ENCODE results near the gene GXYLT2.

The GXYLT2 gene

DNA sequence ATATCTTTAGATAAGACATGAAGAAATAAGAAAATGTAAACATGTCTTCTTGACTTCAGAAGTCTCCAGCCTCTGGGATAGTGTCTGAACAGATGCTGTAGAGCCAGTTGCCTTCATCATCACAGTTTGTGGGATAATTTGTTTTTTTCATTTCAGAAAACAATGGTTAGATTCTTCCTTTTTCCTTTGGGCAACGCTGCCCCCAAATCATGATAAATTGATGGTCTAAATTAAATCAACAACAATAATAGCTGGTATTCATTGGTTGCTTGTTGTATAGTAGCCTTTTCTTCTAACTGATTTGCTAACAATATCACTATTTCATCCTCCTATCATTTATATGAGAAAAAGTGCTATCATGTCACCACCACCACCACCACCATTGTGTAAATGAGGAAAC is 27.0 kb upstream of the GXYLT2 start:
- Histone ChIP-seq H3K36me3 (ENCODE audit: control insufficient read depth in 1 of 2, insufficient read depth in 2 of 2, low read length in 2 of 2) (no peaks in the 10 kb centered on the region), H3K9ac (ENCODE audit: low read depth in 1 of 2, low read length in 2 of 2) (no peak overlapping the region), H3K4me1 (ENCODE audit: control insufficient read depth in 1 of 2, insufficient read depth in 2 of 2, low read length in 2 of 2) (no peaks in the 10 kb centered on the region), H3K9me3 (ENCODE audit: control insufficient read depth in 1 of 2, low read length in 2 of 2) (no peaks in the 10 kb centered on the region), H3K4me3 (ENCODE audit: low read depth in 1 of 2, low read length in 2 of 2) (no peak overlapping the region), H3K27me3 (ENCODE audit: control insufficient read depth in 1 of 2, insufficient read depth in 2 of 2, low read length in 2 of 2) (no peaks in the 10 kb centered on the region), H3K27ac (ENCODE audit: low read depth, low read length) (no peak overlapping the region)

DNA sequence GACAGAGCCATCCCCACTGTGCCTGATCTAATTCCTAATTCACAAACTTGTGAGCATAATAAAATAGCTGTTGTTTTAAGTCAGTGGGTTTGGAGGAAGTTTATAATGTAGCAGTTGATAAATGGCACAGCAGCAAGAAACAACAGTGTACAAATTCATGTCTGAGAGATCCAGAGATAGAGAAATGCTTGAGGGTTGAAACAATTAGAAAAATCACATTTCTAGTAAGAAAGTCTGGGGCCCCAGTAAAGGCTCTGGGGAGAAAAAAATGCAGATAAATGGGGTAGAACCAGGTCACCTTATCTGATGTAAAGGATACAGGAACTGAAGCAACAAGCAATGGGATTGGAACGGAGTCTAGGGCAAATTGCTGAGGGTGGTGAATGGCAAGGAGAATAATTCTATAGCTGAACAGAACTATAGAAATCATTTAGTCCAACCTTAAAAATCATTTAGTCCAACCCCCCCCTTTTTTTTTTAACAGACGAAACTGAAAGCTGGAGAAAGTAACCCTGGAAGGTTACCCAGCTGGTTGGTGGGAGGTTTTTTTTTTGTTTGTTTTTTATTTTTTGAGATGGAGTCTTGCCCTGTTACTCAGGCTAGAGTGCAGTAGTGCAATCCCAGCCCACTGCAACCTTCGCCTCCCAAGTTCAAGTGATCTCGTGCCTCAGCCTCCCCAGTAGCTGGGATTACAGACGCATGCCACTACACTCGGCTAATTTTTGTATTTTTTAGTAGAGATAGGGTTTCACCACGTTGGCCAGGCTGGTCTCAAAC is 25.3 kb upstream of the GXYLT2 start:
- Histone ChIP-seq H3K27ac (ENCODE audit: low read depth, low read length) (no peak overlapping the region), H3K36me3 (ENCODE audit: control insufficient read depth in 1 of 2, insufficient read depth in 2 of 2, low read length in 2 of 2) (no peaks in the 10 kb centered on the region), H3K4me1 (ENCODE audit: control insufficient read depth in 1 of 2, insufficient read depth in 2 of 2, low read length in 2 of 2) (no peaks in the 10 kb centered on the region), H3K9ac (ENCODE audit: low read depth in 1 of 2, low read length in 2 of 2) (no peak overlapping the region), H3K9me3 (ENCODE audit: control insufficient read depth in 1 of 2, low read length in 2 of 2) (no peaks in the 10 kb centered on the region), H3K27me3 (ENCODE audit: control insufficient read depth in 1 of 2, insufficient read depth in 2 of 2, low read length in 2 of 2) (no peaks in the 10 kb centered on the region), H3K4me3 (ENCODE audit: low read depth in 1 of 2, low read length in 2 of 2) (no peak overlapping the region)

DNA sequence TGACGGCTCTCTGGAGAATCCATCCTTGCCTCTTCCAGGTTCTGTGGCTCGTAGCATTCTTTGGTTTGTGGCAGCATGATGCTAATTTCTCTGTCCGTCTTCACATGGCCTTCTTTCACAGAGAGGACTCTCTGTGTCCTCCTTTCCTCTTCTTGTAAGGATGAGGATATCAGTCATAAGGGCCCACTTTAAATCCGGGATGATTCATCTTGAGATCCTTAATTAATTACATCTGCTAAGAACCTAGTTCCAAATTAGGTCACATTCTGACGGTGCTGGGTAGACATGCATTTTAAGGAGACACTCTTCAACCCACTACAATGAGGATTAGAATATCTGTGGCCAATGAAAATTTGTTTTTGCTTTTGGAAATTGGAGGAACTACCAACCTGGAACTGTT is 15.7 kb upstream of the GXYLT2 start:
- Histone ChIP-seq H3K27me3 (ENCODE audit: control insufficient read depth in 1 of 2, insufficient read depth in 2 of 2, low read length in 2 of 2) (peaks cover 0 to 3% of the 10 kb centered on the region in 2 donors), H3K36me3 (ENCODE audit: control insufficient read depth in 1 of 2, insufficient read depth in 2 of 2, low read length in 2 of 2) (no peaks in the 10 kb centered on the region), H3K4me1 (ENCODE audit: control insufficient read depth in 1 of 2, insufficient read depth in 2 of 2, low read length in 2 of 2) (no peaks in the 10 kb centered on the region), H3K9ac (ENCODE audit: low read depth in 1 of 2, low read length in 2 of 2) (no peak overlapping the region), H3K27ac (ENCODE audit: low read depth, low read length) (no peak overlapping the region), H3K9me3 (ENCODE audit: control insufficient read depth in 1 of 2, low read length in 2 of 2) (no peaks in the 10 kb centered on the region), H3K4me3 (ENCODE audit: low read depth in 1 of 2, low read length in 2 of 2) (no peak overlapping the region)

DNA sequence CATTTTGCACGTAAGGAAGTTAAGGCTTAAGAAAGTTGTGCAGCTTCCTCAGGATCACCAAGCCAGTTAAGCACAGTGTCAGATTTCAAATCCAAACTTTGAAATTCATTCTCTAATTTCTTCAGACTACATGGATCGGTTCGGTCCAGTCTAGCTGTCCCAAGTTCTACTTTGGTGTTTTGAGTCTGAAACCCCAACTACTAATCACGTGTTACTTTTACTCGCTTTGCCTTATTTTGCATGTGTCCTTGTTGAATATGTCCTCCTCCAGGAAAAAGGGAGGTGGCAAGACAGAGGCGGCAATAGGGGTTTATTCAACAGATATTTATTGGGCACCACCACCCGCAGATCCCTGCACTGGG is 522 bp upstream of the GXYLT2 start:
- no peak overlapping the region for H3K27ac ChIP-seq (ENCODE audit: low read depth, low read length)
- peak overlapping the region; percentile 50 to 53 for H3K4me3 ChIP-seq (ENCODE audit: low read depth in 1 of 2, low read length in 2 of 2)
- H3K36me3 ChIP-seq (ENCODE audit: control insufficient read depth in 1 of 2, insufficient read depth in 2 of 2, low read length in 2 of 2): no peaks in the 10 kb centered on the region
- no peak overlapping the region for H3K9ac ChIP-seq (ENCODE audit: low read depth in 1 of 2, low read length in 2 of 2)
- peaks cover 38 to 44% of the 10 kb centered on the region in 2 donors for H3K27me3 ChIP-seq (ENCODE audit: control insufficient read depth in 1 of 2, insufficient read depth in 2 of 2, low read length in 2 of 2)
- peaks cover 0 to 11% of the 10 kb centered on the region in 2 donors for H3K4me1 ChIP-seq (ENCODE audit: control insufficient read depth in 1 of 2, insufficient read depth in 2 of 2, low read length in 2 of 2)
- peaks cover 4 to 5% of the 10 kb centered on the region in 2 donors for H3K9me3 ChIP-seq (ENCODE audit: control insufficient read depth in 1 of 2, low read length in 2 of 2)

DNA sequence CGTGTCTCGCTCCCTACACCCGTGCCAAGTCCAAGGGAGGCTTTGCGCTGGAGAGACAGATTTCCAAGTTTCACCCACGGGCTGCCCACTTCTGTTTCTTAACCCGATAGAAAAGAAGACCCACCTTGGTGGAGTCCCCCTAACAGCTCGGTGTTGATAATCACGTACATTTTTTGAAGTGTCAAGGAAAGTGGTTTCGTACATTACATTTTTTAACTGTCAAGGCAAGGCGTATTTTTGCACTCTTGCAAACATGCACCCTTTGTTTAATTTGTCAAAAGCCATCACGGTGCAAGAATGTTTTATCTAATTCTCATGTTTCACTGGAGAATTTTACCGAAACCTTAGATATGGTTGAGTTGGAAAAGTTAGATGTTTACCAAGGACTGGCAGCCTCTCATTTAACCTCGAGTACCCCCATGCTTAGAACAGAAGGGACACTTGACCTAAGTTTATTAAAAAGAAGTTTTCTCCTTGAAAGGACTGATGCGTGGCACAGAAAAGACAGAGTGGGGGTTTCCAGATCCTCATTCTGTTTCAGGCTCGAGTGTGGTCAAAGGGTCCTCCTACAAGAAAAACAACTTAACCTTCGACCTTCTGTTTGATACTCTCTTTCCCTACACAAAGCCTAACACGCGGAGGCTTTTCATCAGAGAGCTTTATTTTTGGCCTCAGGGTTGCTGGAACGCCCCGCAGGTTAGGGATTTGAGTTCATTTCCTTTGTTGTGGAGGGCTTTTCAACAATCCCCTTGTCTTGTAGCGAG is 882 bp downstream of the GXYLT2 start:
- Histone ChIP-seq H3K36me3 (ENCODE audit: control insufficient read depth in 1 of 2, insufficient read depth in 2 of 2, low read length in 2 of 2) (no peaks in the 10 kb centered on the region), H3K27me3 (ENCODE audit: control insufficient read depth in 1 of 2, insufficient read depth in 2 of 2, low read length in 2 of 2) (peaks cover 38 to 44% of the 10 kb centered on the region in 2 donors), H3K9me3 (ENCODE audit: control insufficient read depth in 1 of 2, low read length in 2 of 2) (no peaks in the 10 kb centered on the region), H3K9ac (ENCODE audit: low read depth in 1 of 2, low read length in 2 of 2) (no peak overlapping the region), H3K4me3 (ENCODE audit: low read depth in 1 of 2, low read length in 2 of 2) (peak overlapping the region; percentile 25 to 54), H3K4me1 (ENCODE audit: control insufficient read depth in 1 of 2, insufficient read depth in 2 of 2, low read length in 2 of 2) (peaks cover 0 to 11% of the 10 kb centered on the region in 2 donors), H3K27ac (ENCODE audit: low read depth, low read length) (no peak overlapping the region)

DNA sequence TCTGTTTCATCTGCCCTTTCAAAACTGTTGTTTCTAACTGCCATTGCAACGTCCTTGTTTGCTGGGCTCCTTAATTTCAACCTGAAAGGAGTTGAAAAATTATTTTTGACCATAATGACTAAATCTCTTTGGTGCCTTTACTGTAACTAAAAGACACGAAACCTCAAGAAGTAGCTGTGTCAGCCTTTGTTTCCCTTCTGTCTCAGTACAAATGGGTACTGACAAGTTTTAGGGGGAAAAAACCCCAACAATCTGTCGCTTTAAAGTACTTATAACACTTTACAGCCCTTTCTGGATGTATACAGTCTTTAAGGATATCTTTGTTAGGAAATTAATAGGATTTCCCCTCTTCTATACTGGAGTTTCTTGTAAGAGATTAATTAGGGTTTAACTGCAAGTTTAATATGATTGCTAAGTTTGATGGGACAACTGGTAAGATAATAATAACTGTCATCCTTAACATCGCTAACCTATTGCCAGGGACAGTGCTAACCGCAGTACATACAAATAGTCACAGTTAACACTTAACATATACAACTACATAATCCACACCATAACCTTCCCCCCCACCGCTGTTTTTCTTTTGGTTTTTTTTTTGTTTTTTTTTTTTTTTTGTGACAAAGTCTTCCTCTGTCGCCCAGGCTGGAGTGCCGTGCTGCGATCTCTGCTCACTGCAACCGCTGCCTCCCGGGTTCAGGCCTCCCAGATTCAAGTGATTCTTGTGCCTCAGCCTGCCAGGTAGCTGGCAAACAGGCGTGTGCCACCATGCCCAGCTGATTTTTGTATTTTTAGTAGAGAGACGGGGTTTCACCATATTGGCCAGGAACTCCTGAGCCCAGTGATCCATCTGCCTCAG is 1.7 kb downstream of the GXYLT2 start:
- Histone ChIP-seq H3K9me3 (ENCODE audit: control insufficient read depth in 1 of 2, low read length in 2 of 2) (no peaks in the 10 kb centered on the region), H3K4me3 (ENCODE audit: low read depth in 1 of 2, low read length in 2 of 2) (peak overlapping the region in 1 of 2 donors; percentile 3), H3K4me1 (ENCODE audit: control insufficient read depth in 1 of 2, insufficient read depth in 2 of 2, low read length in 2 of 2) (peaks cover 0 to 11% of the 10 kb centered on the region in 2 donors), H3K27me3 (ENCODE audit: control insufficient read depth in 1 of 2, insufficient read depth in 2 of 2, low read length in 2 of 2) (peaks cover 38 to 42% of the 10 kb centered on the region in 2 donors), H3K36me3 (ENCODE audit: control insufficient read depth in 1 of 2, insufficient read depth in 2 of 2, low read length in 2 of 2) (no peaks in the 10 kb centered on the region), H3K27ac (ENCODE audit: low read depth, low read length) (no peak overlapping the region), H3K9ac (ENCODE audit: low read depth in 1 of 2, low read length in 2 of 2) (no peak overlapping the region)

DNA sequence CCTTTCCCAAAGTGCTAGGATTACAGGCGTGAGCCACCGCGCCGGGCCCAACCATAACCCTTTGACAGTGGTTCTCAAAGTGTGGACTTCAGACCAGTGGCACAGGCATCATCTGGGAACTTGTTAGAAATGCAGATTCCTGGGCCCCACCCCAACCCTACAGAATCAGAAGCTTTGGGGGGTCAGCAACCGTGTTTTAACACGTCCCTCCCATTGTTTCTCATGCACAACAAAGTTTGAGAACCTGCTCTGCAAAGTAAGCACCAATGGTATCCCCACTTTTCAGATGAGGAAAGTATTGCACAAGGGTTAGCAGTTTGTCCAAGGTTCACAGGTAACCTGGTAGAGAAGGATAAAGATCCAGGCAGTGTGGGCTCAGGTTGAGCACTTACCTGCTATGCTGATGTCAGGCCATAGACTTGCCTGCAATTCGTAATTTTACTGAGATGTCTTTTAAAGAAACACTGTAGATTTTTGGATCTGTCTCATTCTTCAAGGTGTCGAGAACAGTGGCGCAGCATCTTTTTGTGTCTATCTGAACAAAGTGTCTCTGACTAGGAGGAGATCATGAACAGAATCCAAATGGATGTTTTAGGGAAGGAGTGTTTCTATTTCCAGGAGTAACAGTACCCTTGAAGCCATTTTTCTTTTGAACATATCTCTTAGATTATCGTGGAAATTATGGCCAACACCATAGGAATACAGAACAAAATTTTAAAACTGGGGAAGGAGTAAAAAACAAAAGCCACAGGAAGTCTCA is 2.5 kb downstream of the GXYLT2 start:
- H3K27me3 ChIP-seq (ENCODE audit: control insufficient read depth in 1 of 2, insufficient read depth in 2 of 2, low read length in 2 of 2): peaks cover 38 to 39% of the 10 kb centered on the region in 2 donors
- H3K9ac ChIP-seq (ENCODE audit: low read depth in 1 of 2, low read length in 2 of 2): no peak overlapping the region
- H3K36me3 ChIP-seq (ENCODE audit: control insufficient read depth in 1 of 2, insufficient read depth in 2 of 2, low read length in 2 of 2): no peaks in the 10 kb centered on the region
- H3K4me1 ChIP-seq (ENCODE audit: control insufficient read depth in 1 of 2, insufficient read depth in 2 of 2, low read length in 2 of 2): peaks cover 0 to 11% of the 10 kb centered on the region in 2 donors
- H3K27ac ChIP-seq (ENCODE audit: low read depth, low read length): no peak overlapping the region
- no peaks in the 10 kb centered on the region for H3K9me3 ChIP-seq (ENCODE audit: control insufficient read depth in 1 of 2, low read length in 2 of 2)
- no peak overlapping the region for H3K4me3 ChIP-seq (ENCODE audit: low read depth in 1 of 2, low read length in 2 of 2)

DNA sequence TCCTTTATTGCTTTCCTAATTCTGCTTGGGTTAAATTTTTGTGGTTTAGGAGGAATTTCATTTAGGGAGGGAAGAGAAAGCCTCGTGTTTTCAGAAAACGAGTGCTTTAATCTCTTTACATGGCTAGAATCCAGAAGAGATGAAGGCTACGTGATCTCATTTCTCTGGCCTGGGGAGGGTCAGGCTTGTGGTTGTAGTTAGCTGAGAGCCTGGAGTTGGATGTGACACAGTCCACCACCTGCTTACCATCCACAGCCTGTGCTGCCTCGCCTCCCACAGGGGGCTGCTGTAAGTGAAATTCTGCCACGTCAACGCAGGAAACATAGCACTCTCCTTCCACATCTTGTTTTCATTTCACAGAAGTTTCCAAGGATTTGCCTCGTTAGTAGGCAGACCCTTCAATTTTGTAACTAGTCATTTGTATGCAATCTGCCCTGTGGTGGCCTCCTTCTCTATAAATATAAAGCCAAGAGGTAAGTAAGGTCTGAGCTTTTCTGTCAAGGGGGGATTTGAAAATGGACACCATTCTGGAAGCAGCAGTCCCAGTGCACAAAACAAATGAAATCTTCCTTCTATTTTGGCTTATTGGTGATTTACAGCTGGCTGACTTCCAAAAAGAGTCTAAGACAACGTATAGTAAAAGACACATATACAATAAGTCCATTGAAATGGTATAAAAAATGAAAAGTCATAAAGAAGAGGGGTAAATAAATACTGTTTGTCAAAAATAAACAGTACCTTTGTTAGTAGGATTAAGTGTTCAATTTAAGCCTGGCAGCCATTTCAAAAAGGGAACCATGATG is 3.4 kb downstream of the GXYLT2 start:
- H3K9me3 ChIP-seq (ENCODE audit: control insufficient read depth in 1 of 2, low read length in 2 of 2): no peaks in the 10 kb centered on the region
- no peaks in the 10 kb centered on the region for H3K36me3 ChIP-seq (ENCODE audit: control insufficient read depth in 1 of 2, insufficient read depth in 2 of 2, low read length in 2 of 2)
- no peak overlapping the region for H3K4me3 ChIP-seq (ENCODE audit: low read depth in 1 of 2, low read length in 2 of 2)
- peaks cover 32 to 34% of the 10 kb centered on the region in 2 donors for H3K27me3 ChIP-seq (ENCODE audit: control insufficient read depth in 1 of 2, insufficient read depth in 2 of 2, low read length in 2 of 2)
- peaks cover 0 to 11% of the 10 kb centered on the region in 2 donors for H3K4me1 ChIP-seq (ENCODE audit: control insufficient read depth in 1 of 2, insufficient read depth in 2 of 2, low read length in 2 of 2)
- H3K27ac ChIP-seq (ENCODE audit: low read depth, low read length): no peak overlapping the region
- H3K9ac ChIP-seq (ENCODE audit: low read depth in 1 of 2, low read length in 2 of 2): no peak overlapping the region
